GM23338 (cell line): Measurements from ENCODE around the gene C12orf43. TPM values are rescaled to one million over a fixed set of nuclear protein-coding genes. Genes with fewer than 3 reads are reported as not detected.

ENCODE experiments used
- ATAC-seq: fragments of 200-7000 bp; cut with Tn5 transposase; 3 replicates; pipeline ENCODE4 v1.9.1; 2020
- DNase-seq: peaks from one replicate; pipeline ENCODE4 v3.0.0-alpha.2; 2015; ENCODE audit warnings: low spot score
- H2AFZ ChIP-seq: fragments of 200-600 bp; sonication (generic); 2 replicates; pipeline ENCODE4 v1.8.0; 2016; ENCODE audit warnings: antibody characterized with exemption, mild to moderate bottlenecking, moderate library complexity
- H3F3A ChIP-seq: fragments of 200-600 bp; sonication (generic); replicated peaks from 2 replicates; pipeline ENCODE4 v1.8.0; 2017; ENCODE audit warnings: antibody characterized with exemption, mixed run types, low read depth
- H3K27ac ChIP-seq: fragments of 200-600 bp; sonication (generic); 2 replicates; pipeline ENCODE4 v1.6.1; 2016; ENCODE audit warnings: low read depth
- H3K27me3 ChIP-seq: fragments of 200-600 bp; sonication (generic); 2 replicates; pipeline ENCODE4 v1.8.0; 2016; ENCODE audit warnings: mild to moderate bottlenecking, mixed run types, moderate library complexity; ENCODE audit not compliant: insufficient read depth
- H3K36me3 ChIP-seq: fragments of 200-600 bp; sonication (generic); 2 replicates; pipeline ENCODE4 v1.8.0; 2016; ENCODE audit warnings: mild to moderate bottlenecking; ENCODE audit not compliant: insufficient read depth
- H3K4me1 ChIP-seq: fragments of 200-600 bp; sonication (generic); 2 replicates; pipeline ENCODE4 v1.8.0; 2016; ENCODE audit warnings: mild to moderate bottlenecking, moderate library complexity; ENCODE audit not compliant: insufficient read depth
- H3K4me2 ChIP-seq: fragments of 200-600 bp; sonication (generic); 2 replicates; pipeline ENCODE4 v1.7.1; 2017; ENCODE audit warnings: mixed run types
- H3K4me3 ChIP-seq: fragments of 200-600 bp; sonication (generic); 2 replicates; pipeline ENCODE4 v1.6.1; 2016; ENCODE audit warnings: mixed run types
- H3K79me2 ChIP-seq: fragments of 200-600 bp; sonication (generic); replicated peaks from 2 replicates; pipeline ENCODE4 v1.8.0; 2017; ENCODE audit warnings: mild to moderate bottlenecking; ENCODE audit not compliant: insufficient read depth
- H3K9me2 ChIP-seq: fragments of 200-600 bp; sonication (generic); 2 replicates; pipeline ENCODE4 v1.8.0; 2017; ENCODE audit not compliant: insufficient read depth
- H4K20me1 ChIP-seq: fragments of 200-600 bp; sonication (generic); replicated peaks from 2 replicates; pipeline ENCODE4 v1.8.0; 2017; ENCODE audit warnings: mild to moderate bottlenecking; ENCODE audit not compliant: insufficient read depth
- H3K27ac Mint-ChIP-seq: 2 replicates; pipeline ENCODE4 v1.8.0; 2020; ENCODE audit warnings: inconsistent platforms, mild to moderate bottlenecking, moderate library complexity, mixed read lengths
- H3K27me3 Mint-ChIP-seq: 3 replicates; pipeline ENCODE4 v1.8.0; 2022; ENCODE audit warnings: low read depth, mild to moderate bottlenecking, moderate library complexity, mixed read lengths, inconsistent platforms; ENCODE audit not compliant: insufficient read depth, poor library complexity
- H3K36me3 Mint-ChIP-seq: 3 replicates; pipeline ENCODE4 v1.8.0; 2021; ENCODE audit warnings: low read depth, mild to moderate bottlenecking, inconsistent platforms, moderate library complexity, mixed read lengths
- H3K4me1 Mint-ChIP-seq: 3 replicates; pipeline ENCODE4 v1.8.0; 2020; ENCODE audit warnings: mild to moderate bottlenecking, inconsistent platforms, mixed read lengths
- H3K4me3 Mint-ChIP-seq: 3 replicates; pipeline ENCODE4 v1.8.0; 2021; ENCODE audit warnings: moderate library complexity, mild to moderate bottlenecking, inconsistent platforms, mixed read lengths
- H3K9me3 Mint-ChIP-seq: 3 replicates; pipeline ENCODE4 v1.8.0; 2020; ENCODE audit warnings: moderate library complexity, mild to moderate bottlenecking, inconsistent platforms, mixed read lengths
- CREB1 ChIP-seq: fragments of 250-450 bp; sonication (Bioruptor Pico); IDR thresholded peaks from 2 replicates; pipeline ENCODE4 v1.5.0; 2020; ENCODE audit warnings: low read depth, mild to moderate bottlenecking, moderate library complexity
- EZH2phosphoT487 ChIP-seq: fragments of 200-600 bp; sonication (generic); IDR thresholded peaks from one replicate; pipeline ENCODE4 v1.8.1; 2018; ENCODE audit warnings: antibody characterized with exemption; ENCODE audit not compliant: unreplicated experiment
- JUNB ChIP-seq: IDR thresholded peaks from one replicate; pipeline ENCODE4 v1.6.1; 2016; ENCODE audit warnings: antibody characterized with exemption; ENCODE audit not compliant: unreplicated experiment
- ZNF114 ChIP-seq: fragments of 250-450 bp; sonication (Bioruptor Pico); IDR thresholded peaks from 2 replicates; pipeline ENCODE4 v1.5.0; 2020; ENCODE audit warnings: mild to moderate bottlenecking, moderate library complexity
- polyA plus RNA-seq: library from polyadenylated mRNA; unstranded; fragments of >200 nt; fragmentation: Nextera tagmentation; extraction: Ambion mirVana; gene quantifications from 2 replicates; pipeline ENCODE4 v1.2.1, GENCODE V29; 2016
- total RNA-seq: library from RNA; depleted of rRNA; stranded (reverse); fragments of >200 nt; shearing (Covaris generic); gene quantifications from 2 replicates; pipeline ENCODE4 v1.2.3, GENCODE V29; 2014
- TF ChIP-seq, protein P1 (sequence below): fragments of 250-450 bp; sonication (Bioruptor Pico); IDR thresholded peaks from 2 replicates; pipeline ENCODE4 v1.5.0; 2020; ENCODE audit warnings: mild to moderate bottlenecking, moderate library complexity
- TF ChIP-seq, protein P2 (sequence below): IDR thresholded peaks from 2 replicates; pipeline ENCODE4 v1.6.1; 2016; ENCODE audit warnings: antibody characterized with exemption

The C12orf43 gene
- total and polyA plus RNA-seq, 2 experiments from 2014 or later, result 15.2 to 20.7 TPM

GRCh38 chr12:120989687-120990086 lies 26.6 kb downstream of the C12orf43 start:
- H3K4me2 ChIP-seq, result no peak overlapping the region
- DNase-seq (no peak), ATAC-seq (no peak)
- no peaks in the 10 kb centered on the region for H3K4me1 ChIP-seq
- no peaks in the 10 kb centered on the region for H4K20me1 ChIP-seq
- no peaks in the 10 kb centered on the region for H3K79me2 ChIP-seq
- no peak overlapping the region for H3K27ac Mint-ChIP-seq
- no peaks in the 10 kb centered on the region for H3F3A ChIP-seq
- H3K9me2 ChIP-seq, result no peaks in the 10 kb centered on the region
- H3K27me3 Mint-ChIP-seq, result peaks cover 4% of the 10 kb centered on the region
- H3K9me3 Mint-ChIP-seq, result 0 out of 3 replicates have a peak, but pooled peaks cover 4% of the 10 kb centered on the region
- no peak overlapping the region for H3K4me3 Mint-ChIP-seq
- no peak overlapping the region for H2AFZ ChIP-seq
- no peak overlapping the region for H3K27ac ChIP-seq
- no peak overlapping the region for H3K4me3 ChIP-seq
- no peaks in the 10 kb centered on the region for H3K4me1 Mint-ChIP-seq
- no peaks in the 10 kb centered on the region for H3K36me3 Mint-ChIP-seq
- TF ChIP-seq, protein P1, sequence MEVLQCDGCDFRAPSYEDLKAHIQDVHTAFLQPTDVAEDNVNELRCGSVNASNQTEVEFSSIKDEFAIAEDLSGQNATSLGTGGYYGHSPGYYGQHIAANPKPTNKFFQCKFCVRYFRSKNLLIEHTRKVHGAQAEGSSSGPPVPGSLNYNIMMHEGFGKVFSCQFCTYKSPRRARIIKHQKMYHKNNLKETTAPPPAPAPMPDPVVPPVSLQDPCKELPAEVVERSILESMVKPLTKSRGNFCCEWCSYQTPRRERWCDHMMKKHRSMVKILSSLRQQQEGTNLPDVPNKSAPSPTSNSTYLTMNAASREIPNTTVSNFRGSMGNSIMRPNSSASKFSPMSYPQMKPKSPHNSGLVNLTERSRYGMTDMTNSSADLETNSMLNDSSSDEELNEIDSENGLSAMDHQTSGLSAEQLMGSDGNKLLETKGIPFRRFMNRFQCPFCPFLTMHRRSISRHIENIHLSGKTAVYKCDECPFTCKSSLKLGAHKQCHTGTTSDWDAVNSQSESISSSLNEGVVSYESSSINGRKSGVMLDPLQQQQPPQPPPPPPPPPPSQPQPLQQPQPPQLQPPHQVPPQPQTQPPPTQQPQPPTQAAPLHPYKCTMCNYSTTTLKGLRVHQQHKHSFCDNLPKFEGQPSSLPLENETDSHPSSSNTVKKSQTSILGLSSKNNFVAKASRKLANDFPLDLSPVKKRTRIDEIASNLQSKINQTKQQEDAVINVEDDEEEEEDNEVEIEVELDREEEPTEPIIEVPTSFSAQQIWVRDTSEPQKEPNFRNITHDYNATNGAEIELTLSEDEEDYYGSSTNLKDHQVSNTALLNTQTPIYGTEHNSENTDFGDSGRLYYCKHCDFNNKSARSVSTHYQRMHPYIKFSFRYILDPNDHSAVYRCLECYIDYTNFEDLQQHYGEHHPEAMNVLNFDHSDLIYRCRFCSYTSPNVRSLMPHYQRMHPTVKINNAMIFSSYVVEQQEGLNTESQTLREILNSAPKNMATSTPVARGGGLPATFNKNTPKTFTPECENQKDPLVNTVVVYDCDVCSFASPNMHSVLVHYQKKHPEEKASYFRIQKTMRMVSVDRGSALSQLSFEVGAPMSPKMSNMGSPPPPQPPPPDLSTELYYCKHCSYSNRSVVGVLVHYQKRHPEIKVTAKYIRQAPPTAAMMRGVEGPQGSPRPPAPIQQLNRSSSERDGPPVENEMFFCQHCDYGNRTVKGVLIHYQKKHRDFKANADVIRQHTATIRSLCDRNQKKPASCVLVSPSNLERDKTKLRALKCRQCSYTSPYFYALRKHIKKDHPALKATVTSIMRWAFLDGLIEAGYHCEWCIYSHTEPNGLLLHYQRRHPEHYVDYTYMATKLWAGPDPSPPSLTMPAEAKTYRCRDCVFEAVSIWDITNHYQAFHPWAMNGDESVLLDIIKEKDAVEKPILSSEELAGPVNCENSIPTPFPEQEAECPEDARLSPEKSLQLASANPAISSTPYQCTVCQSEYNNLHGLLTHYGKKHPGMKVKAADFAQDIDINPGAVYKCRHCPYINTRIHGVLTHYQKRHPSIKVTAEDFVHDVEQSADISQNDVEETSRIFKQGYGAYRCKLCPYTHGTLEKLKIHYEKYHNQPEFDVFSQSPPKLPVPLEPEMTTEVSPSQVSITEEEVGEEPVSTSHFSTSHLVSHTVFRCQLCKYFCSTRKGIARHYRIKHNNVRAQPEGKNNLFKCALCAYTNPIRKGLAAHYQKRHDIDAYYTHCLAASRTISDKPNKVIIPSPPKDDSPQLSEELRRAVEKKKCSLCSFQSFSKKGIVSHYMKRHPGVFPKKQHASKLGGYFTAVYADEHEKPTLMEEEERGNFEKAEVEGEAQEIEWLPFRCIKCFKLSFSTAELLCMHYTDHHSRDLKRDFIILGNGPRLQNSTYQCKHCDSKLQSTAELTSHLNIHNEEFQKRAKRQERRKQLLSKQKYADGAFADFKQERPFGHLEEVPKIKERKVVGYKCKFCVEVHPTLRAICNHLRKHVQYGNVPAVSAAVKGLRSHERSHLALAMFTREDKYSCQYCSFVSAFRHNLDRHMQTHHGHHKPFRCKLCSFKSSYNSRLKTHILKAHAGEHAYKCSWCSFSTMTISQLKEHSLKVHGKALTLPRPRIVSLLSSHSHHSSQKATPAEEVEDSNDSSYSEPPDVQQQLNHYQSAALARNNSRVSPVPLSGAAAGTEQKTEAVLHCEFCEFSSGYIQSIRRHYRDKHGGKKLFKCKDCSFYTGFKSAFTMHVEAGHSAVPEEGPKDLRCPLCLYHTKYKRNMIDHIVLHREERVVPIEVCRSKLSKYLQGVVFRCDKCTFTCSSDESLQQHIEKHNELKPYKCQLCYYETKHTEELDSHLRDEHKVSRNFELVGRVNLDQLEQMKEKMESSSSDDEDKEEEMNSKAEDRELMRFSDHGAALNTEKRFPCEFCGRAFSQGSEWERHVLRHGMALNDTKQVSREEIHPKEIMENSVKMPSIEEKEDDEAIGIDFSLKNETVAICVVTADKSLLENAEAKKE, result no peak
- TF ChIP-seq EZH2phosphoT487, result no peak
- no peaks in the 10 kb centered on the region for H3K27me3 ChIP-seq
- H3K36me3 ChIP-seq, result no peaks in the 10 kb centered on the region

GRCh38 chr12:120988658-120989057 lies 27.6 kb downstream of the C12orf43 start:
- H3F3A ChIP-seq, result no peaks in the 10 kb centered on the region
- no peaks in the 10 kb centered on the region for H3K79me2 ChIP-seq
- no peak overlapping the region for H3K4me3 ChIP-seq
- no peaks in the 10 kb centered on the region for H4K20me1 ChIP-seq
- ATAC-seq (no peak), DNase-seq (no peak)
- no peak overlapping the region for H3K4me3 Mint-ChIP-seq
- no peaks in the 10 kb centered on the region for H3K4me1 ChIP-seq
- H3K27me3 Mint-ChIP-seq, result peaks cover 2% of the 10 kb centered on the region
- H3K4me1 Mint-ChIP-seq, result peaks cover 5% of the 10 kb centered on the region
- no peak overlapping the region for H3K27ac Mint-ChIP-seq
- H3K9me2 ChIP-seq, result no peaks in the 10 kb centered on the region
- no peak overlapping the region for H2AFZ ChIP-seq
- H3K27ac ChIP-seq, result no peak overlapping the region
- H3K36me3 ChIP-seq, result no peaks in the 10 kb centered on the region
- H3K36me3 Mint-ChIP-seq, result no peaks in the 10 kb centered on the region
- 0 out of 3 replicates have a peak, but pooled peaks cover 4% of the 10 kb centered on the region for H3K9me3 Mint-ChIP-seq
- no peak overlapping the region for H3K4me2 ChIP-seq
- H3K27me3 ChIP-seq, result no peaks in the 10 kb centered on the region
- TF ChIP-seq JUNB, result no peak
- TF ChIP-seq, protein P1, result no peak
- no peak for TF ChIP-seq CREB1 (CRISPR knock-in tag)
- TF ChIP-seq, protein P2, sequence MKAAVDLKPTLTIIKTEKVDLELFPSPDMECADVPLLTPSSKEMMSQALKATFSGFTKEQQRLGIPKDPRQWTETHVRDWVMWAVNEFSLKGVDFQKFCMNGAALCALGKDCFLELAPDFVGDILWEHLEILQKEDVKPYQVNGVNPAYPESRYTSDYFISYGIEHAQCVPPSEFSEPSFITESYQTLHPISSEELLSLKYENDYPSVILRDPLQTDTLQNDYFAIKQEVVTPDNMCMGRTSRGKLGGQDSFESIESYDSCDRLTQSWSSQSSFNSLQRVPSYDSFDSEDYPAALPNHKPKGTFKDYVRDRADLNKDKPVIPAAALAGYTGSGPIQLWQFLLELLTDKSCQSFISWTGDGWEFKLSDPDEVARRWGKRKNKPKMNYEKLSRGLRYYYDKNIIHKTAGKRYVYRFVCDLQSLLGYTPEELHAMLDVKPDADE, result no peak
- no peak for TF ChIP-seq ZNF114 (CRISPR knock-in tag)
